Activated T-helper 1 cell treated with anti-CD3 and anti-CD28 coated beads, Interleukin-12 subunit alpha, Interleukin-12 subunit beta, Interleukin-2, Interleukin-4 antibody, amounts not matched to agents 30 ng/mL and 10 ng/mL and 1 ng/mL, durations not matched to agents 14 hours and 24 hours and 36 hours (primary cell): Measurements from ENCODE around the gene DHRS11. TPM values are rescaled to one million over a fixed set of nuclear protein-coding genes. Genes with fewer than 3 reads are reported as not detected.

Experiments
- DNase-seq: peaks from one replicate; pipeline ENCODE4 v3.0.0; 2021; ENCODE audit warnings: low spot score
- H3K27ac Mint-ChIP-seq: one replicate; pipeline ENCODE4 v1.8.0; 2021; ENCODE audit warnings: mild to moderate bottlenecking, mixed read lengths
- H3K27me3 Mint-ChIP-seq: one replicate; pipeline ENCODE4 v1.8.0; 2022; ENCODE audit warnings: mild to moderate bottlenecking, moderate library complexity, mixed read lengths; ENCODE audit not compliant: insufficient read depth
- H3K36me3 Mint-ChIP-seq: one replicate; pipeline ENCODE4 v1.8.0; 2021; ENCODE audit warnings: low read depth, mixed read lengths
- H3K4me1 Mint-ChIP-seq: one replicate; pipeline ENCODE4 v1.8.0; 2021; ENCODE audit warnings: low read depth, mixed read lengths
- H3K4me3 Mint-ChIP-seq: one replicate; pipeline ENCODE4 v1.8.0; 2021; ENCODE audit warnings: mild to moderate bottlenecking, moderate library complexity, mixed read lengths
- H3K9me3 Mint-ChIP-seq: one replicate; pipeline ENCODE4 v1.8.0; 2021; ENCODE audit warnings: mixed read lengths
- intact Hi-C: fragments of 100-400 bp; cut with micrococcal nuclease; formaldehyde crosslinking; loops from one replicate; pipeline ENCODE4 v1.15.1; 2024
- total RNA-seq: library from RNA; stranded (reverse); gene quantifications from 2 replicates; pipeline ENCODE4 v1.2.3, GENCODE V29; 2022

Gene DHRS11
- total RNA-seq, 1 donor from 2014 or later = 16.4 TPM

GRCh38 chr17:36609498-36609862 lies 17.8 kb downstream of the DHRS11 start:
- no peak overlapping the region for H3K4me3 Mint-ChIP-seq
- H3K9me3 Mint-ChIP-seq = no peaks in the 10 kb centered on the region
- intact Hi-C loops = loop anchor here (10.0 kb wide), 1 partner anchor 995 kb away; the partner anchor contains the start of gene SYNRG
- peaks cover 8% of the 10 kb centered on the region for H3K4me1 Mint-ChIP-seq
- no peaks in the 10 kb centered on the region for H3K27me3 Mint-ChIP-seq
- no peak for DNase-seq
- no peak overlapping the region for H3K27ac Mint-ChIP-seq
- H3K36me3 Mint-ChIP-seq = peaks cover 7% of the 10 kb centered on the region

- H3K27ac Mint-ChIP-seq = no peak overlapping the region
- no peaks in the 10 kb centered on the region for H3K9me3 Mint-ChIP-seq
- peaks cover 7% of the 10 kb centered on the region for H3K36me3 Mint-ChIP-seq
- intact Hi-C loops = no loop called here
- H3K4me3 Mint-ChIP-seq = no peak overlapping the region
- H3K27me3 Mint-ChIP-seq = no peaks in the 10 kb centered on the region
- no peak for DNase-seq
- peaks cover 8% of the 10 kb centered on the region for H3K4me1 Mint-ChIP-seq
These were observed 18.8 kb downstream of the DHRS11 start for GRCh38 chr17:36610474-36610873.

GRCh38 chr17:36611345-36612072 lies 19.8 kb downstream of the DHRS11 start:
- Mint-ChIP-seq H3K4me3 (no peak overlapping the region), H3K4me1 (no peaks in the 10 kb centered on the region), H3K27me3 (no peaks in the 10 kb centered on the region), H3K9me3 (no peaks in the 10 kb centered on the region), H3K36me3 (peaks cover 7% of the 10 kb centered on the region), H3K27ac (no peak overlapping the region)
- intact Hi-C loops = no loop called here
- DNase-seq = no peak

- H3K27ac Mint-ChIP-seq = no peak overlapping the region
- no peak overlapping the region for H3K4me3 Mint-ChIP-seq
- no peaks in the 10 kb centered on the region for H3K27me3 Mint-ChIP-seq
- H3K4me1 Mint-ChIP-seq = no peaks in the 10 kb centered on the region
- H3K36me3 Mint-ChIP-seq = peaks cover 7% of the 10 kb centered on the region
- no peaks in the 10 kb centered on the region for H3K9me3 Mint-ChIP-seq
- no peak for DNase-seq
- intact Hi-C loops = no loop called here
These were observed 20.6 kb downstream of the DHRS11 start for GRCh38 chr17:36612323-36612722.

- H3K4me1 Mint-ChIP-seq = no peaks in the 10 kb centered on the region
- intact Hi-C loops = no loop called here
- H3K4me3 Mint-ChIP-seq = no peak overlapping the region
- no peaks in the 10 kb centered on the region for H3K27me3 Mint-ChIP-seq
- no peak overlapping the region for H3K27ac Mint-ChIP-seq
- DNase-seq = no peak
- H3K36me3 Mint-ChIP-seq = no peaks in the 10 kb centered on the region
- H3K9me3 Mint-ChIP-seq = no peaks in the 10 kb centered on the region
These were observed 21.5 kb downstream of the DHRS11 start for GRCh38 chr17:36613155-36613554.

- H3K4me1 Mint-ChIP-seq = no peaks in the 10 kb centered on the region
- H3K36me3 Mint-ChIP-seq = no peaks in the 10 kb centered on the region
- H3K9me3 Mint-ChIP-seq = no peaks in the 10 kb centered on the region
- H3K27me3 Mint-ChIP-seq = no peaks in the 10 kb centered on the region
- no peak for DNase-seq
- no peak overlapping the region for H3K4me3 Mint-ChIP-seq
- intact Hi-C loops = no loop called here
- no peak overlapping the region for H3K27ac Mint-ChIP-seq
These were observed 22.4 kb downstream of the DHRS11 start for GRCh38 chr17:36614081-36614480.

- intact Hi-C loops = no loop called here
- DNase-seq = no peak
- H3K4me3 Mint-ChIP-seq = no peak overlapping the region
- no peak overlapping the region for H3K27ac Mint-ChIP-seq
- H3K9me3 Mint-ChIP-seq = no peaks in the 10 kb centered on the region
- no peaks in the 10 kb centered on the region for H3K27me3 Mint-ChIP-seq
- H3K4me1 Mint-ChIP-seq = no peaks in the 10 kb centered on the region
- H3K36me3 Mint-ChIP-seq = no peaks in the 10 kb centered on the region
These were observed 23.3 kb downstream of the DHRS11 start for GRCh38 chr17:36614933-36615332.

GRCh38 chr17:36616061-36617029 lies 24.7 kb downstream of the DHRS11 start:
- Mint-ChIP-seq H3K4me3 (no peak overlapping the region), H3K27me3 (no peaks in the 10 kb centered on the region), H3K27ac (no peak overlapping the region), H3K36me3 (no peaks in the 10 kb centered on the region), H3K9me3 (no peaks in the 10 kb centered on the region), H3K4me1 (no peaks in the 10 kb centered on the region)
- DNase-seq = no peak
- intact Hi-C loops = no loop called here

- Mint-ChIP-seq H3K27me3 (no peaks in the 10 kb centered on the region), H3K9me3 (no peaks in the 10 kb centered on the region), H3K36me3 (no peaks in the 10 kb centered on the region), H3K27ac (no peak overlapping the region), H3K4me1 (no peaks in the 10 kb centered on the region), H3K4me3 (no peak overlapping the region)
- no peak for DNase-seq
- intact Hi-C loops = no loop called here
These were observed 26.1 kb downstream of the DHRS11 start for GRCh38 chr17:36617773-36618172.

GRCh38 chr17:36623281-36623680 lies 31.6 kb downstream of the DHRS11 start:
- Mint-ChIP-seq H3K4me1 (no peaks in the 10 kb centered on the region), H3K27ac (no peak overlapping the region), H3K9me3 (no peaks in the 10 kb centered on the region), H3K36me3 (no peaks in the 10 kb centered on the region), H3K4me3 (no peak overlapping the region), H3K27me3 (no peaks in the 10 kb centered on the region)
- intact Hi-C loops = no loop called here
- DNase-seq = no peak

- H3K4me1 Mint-ChIP-seq = no peaks in the 10 kb centered on the region
- DNase-seq = no peak
These were observed 33.5 kb downstream of the DHRS11 start for GRCh38 chr17:36625188-36625587.

GRCh38 chr17:36627101-36627500 lies 35.4 kb downstream of the DHRS11 start:
- Mint-ChIP-seq H3K9me3 (no peaks in the 10 kb centered on the region), H3K27ac (no peak overlapping the region), H3K27me3 (peaks cover 5% of the 10 kb centered on the region), H3K4me3 (no peak overlapping the region), H3K4me1 (no peaks in the 10 kb centered on the region), H3K36me3 (no peaks in the 10 kb centered on the region)
- intact Hi-C loops = loop anchor here (5.0 kb wide), 3 partner anchors 305 to 610 kb away; partner anchors contain the start of gene AATF
- no peak for DNase-seq

More at GRCh38 chr17:36625188-36625587, 33.5 kb downstream of the DHRS11 start:
- no peak overlapping the region for H3K4me3 Mint-ChIP-seq
- H3K36me3 Mint-ChIP-seq = no peaks in the 10 kb centered on the region
- intact Hi-C loops = loop anchor here (5.0 kb wide), 3 partner anchors 307 to 612 kb away; partner anchors contain the start of gene AATF
- H3K27ac Mint-ChIP-seq = no peak overlapping the region
- H3K27me3 Mint-ChIP-seq = peaks cover 2% of the 10 kb centered on the region
- no peaks in the 10 kb centered on the region for H3K9me3 Mint-ChIP-seq

- Mint-ChIP-seq H3K27ac (no peak overlapping the region), H3K4me1 (no peaks in the 10 kb centered on the region), H3K4me3 (no peak overlapping the region), H3K9me3 (no peaks in the 10 kb centered on the region), H3K27me3 (peaks cover 14% of the 10 kb centered on the region), H3K36me3 (no peaks in the 10 kb centered on the region)
- intact Hi-C loops = loop anchor here (5.0 kb wide), 3 partner anchors 304 to 609 kb away; partner anchors contain the start of gene AATF
- no peak for DNase-seq
These were observed 36.9 kb downstream of the DHRS11 start for GRCh38 chr17:36628576-36628975.
